Measurements from ENCODE around the gene HHLA2. TPM values are rescaled to one million over a fixed set of nuclear protein-coding genes. Genes with fewer than 3 reads are reported as not detected.

HHLA2 gene
- total RNA-seq, 1 donor from 2014 or later = not detected

GRCh38 chr3:108333961-108334360 is 37.6 kb downstream of the HHLA2 start:
- TF ChIP-seq CTCF (IDR thresholded peaks at IDR 0.05; ENCODE audit: unreplicated experiment) = no peak
- DNase-seq (ENCODE audit: low spot score in 2 of 2, unreplicated experiment in 2 of 2) = no peak
- Mint-ChIP-seq H3K27me3 (ENCODE audit: low read depth) (no peaks in the 10 kb centered on the region), H3K27ac (no peak overlapping the region), H3K4me1 (no peaks in the 10 kb centered on the region), H3K9me3 (no peaks in the 10 kb centered on the region), H3K4me3 (no peak overlapping the region), H3K36me3 (no peaks in the 10 kb centered on the region)

GRCh38 chr3:108334701-108335100 is 38.4 kb downstream of the HHLA2 start:
- Mint-ChIP-seq H3K27ac (no peak overlapping the region), H3K4me3 (no peak overlapping the region), H3K9me3 (no peaks in the 10 kb centered on the region), H3K4me1 (no peaks in the 10 kb centered on the region), H3K27me3 (ENCODE audit: low read depth) (no peaks in the 10 kb centered on the region), H3K36me3 (no peaks in the 10 kb centered on the region)
- TF ChIP-seq CTCF (IDR thresholded peaks at IDR 0.05; ENCODE audit: unreplicated experiment) = no peak
- DNase-seq (ENCODE audit: low spot score in 2 of 2, unreplicated experiment in 2 of 2) = no peak

GRCh38 chr3:108338901-108339545 is 42.7 kb downstream of the HHLA2 start:
- no peak for DNase-seq (ENCODE audit: low spot score in 2 of 2, unreplicated experiment in 2 of 2)
- H3K4me1 Mint-ChIP-seq = no peaks in the 10 kb centered on the region
- no peak overlapping the region for H3K4me3 Mint-ChIP-seq
- no peaks in the 10 kb centered on the region for H3K36me3 Mint-ChIP-seq
- no peaks in the 10 kb centered on the region for H3K27me3 Mint-ChIP-seq (ENCODE audit: low read depth)
- no peak overlapping the region for H3K27ac Mint-ChIP-seq
- H3K9me3 Mint-ChIP-seq = no peaks in the 10 kb centered on the region
- TF ChIP-seq CTCF (IDR thresholded peaks at IDR 0.05; ENCODE audit: unreplicated experiment) = no peak

GRCh38 chr3:108341911-108342310 is 45.6 kb downstream of the HHLA2 start:
- no peak for DNase-seq (ENCODE audit: low spot score in 2 of 2, unreplicated experiment in 2 of 2)
- no peak for TF ChIP-seq CTCF (IDR thresholded peaks at IDR 0.05; ENCODE audit: unreplicated experiment)
- Mint-ChIP-seq H3K9me3 (no peaks in the 10 kb centered on the region), H3K27ac (no peak overlapping the region), H3K36me3 (no peaks in the 10 kb centered on the region), H3K4me1 (peaks cover 7% of the 10 kb centered on the region), H3K4me3 (no peak overlapping the region), H3K27me3 (ENCODE audit: low read depth) (no peaks in the 10 kb centered on the region)

- Mint-ChIP-seq H3K27me3 (ENCODE audit: low read depth) (no peaks in the 10 kb centered on the region), H3K4me1 (peaks cover 8% of the 10 kb centered on the region), H3K36me3 (no peaks in the 10 kb centered on the region), H3K4me3 (no peak overlapping the region), H3K27ac (no peak overlapping the region), H3K9me3 (peaks cover 6% of the 10 kb centered on the region)
- TF ChIP-seq CTCF (IDR thresholded peaks at IDR 0.05; ENCODE audit: unreplicated experiment) = no peak
- no peak for DNase-seq (ENCODE audit: low spot score in 2 of 2, unreplicated experiment in 2 of 2)
Observed at GRCh38 chr3:108342837-108343486, 46.6 kb downstream of the HHLA2 start.

All from mesothelial cell of epicardium (in vitro differentiated cells).